IMR-90 (cell line): Measurements from ENCODE around the gene ABCA2. TPM values are rescaled to one million over a fixed set of nuclear protein-coding genes. Genes with fewer than 3 reads are reported as not detected.

Experiments used
- ATAC-seq: fragments of 200-7000 bp; cut with Tn5 transposase; 2 replicates; pipeline ENCODE4 v1.9.1; 2020; ENCODE audit warnings: low read depth, mild to moderate bottlenecking, moderate library complexity
- BruUV-seq: library from RNA; stranded (reverse); fragments of 400-500 nt; replicated peaks from 2 replicates; lab custom pipeline; 2021; lab: Mats Ljungman, UMichigan
- CTCF ChIA-PET: fragments of 300-600 bp; formaldehyde crosslinking; extraction: SDS; loops from one replicate; lab custom pipeline; 2021; ENCODE audit warnings: antibody characterized with exemption; lab: Yijun Ruan, JAX
- POLR2A ChIA-PET: fragments of 300-600 bp; sonication (Branson Sonifier 250); formaldehyde crosslinking; loops from one replicate; lab custom pipeline; 2022; ENCODE audit warnings: antibody characterized with exemption; ENCODE audit not compliant: unreplicated experiment; lab: Charles Lee
- DNase-seq: peaks from one replicate; pipeline ENCODE4 v3.0.0; 2013
- H2AFZ ChIP-seq: replicated peaks from 2 replicates; pipeline ENCODE3; 2013; ENCODE audit warnings: low read length, mild to moderate bottlenecking; ENCODE audit not compliant: poor library complexity
- H2AK5ac ChIP-seq: 2 replicates; pipeline ENCODE4 v1.6.1; 2013; ENCODE audit warnings: low read depth, low read length, inconsistent platforms
- H2AK9ac ChIP-seq: replicated peaks from 2 replicates; pipeline ENCODE3; 2013; ENCODE audit warnings: mild to moderate bottlenecking, low read depth, low read length, moderate library complexity; ENCODE audit not compliant: poor library complexity
- H2BK120ac ChIP-seq: 2 replicates; pipeline ENCODE4 v1.6.1; 2013; ENCODE audit warnings: low read depth, low read length, inconsistent platforms
- H2BK15ac ChIP-seq: 3 replicates; pipeline ENCODE4 v1.6.1; 2013; ENCODE audit warnings: low read depth, low read length, inconsistent platforms
- H2BK20ac ChIP-seq: 2 replicates; pipeline ENCODE4 v1.6.1; 2013; ENCODE audit warnings: low read depth, mild to moderate bottlenecking, inconsistent platforms, low read length, moderate library complexity
- H2BK5ac ChIP-seq: 2 replicates; pipeline ENCODE4 v1.6.1; 2013; ENCODE audit warnings: mild to moderate bottlenecking, low read depth, low read length, inconsistent platforms; ENCODE audit not compliant: poor library complexity, severe bottlenecking
- H3K14ac ChIP-seq: replicated peaks from 2 replicates; pipeline ENCODE4 v1.6.1; 2013; ENCODE audit warnings: low read depth, low read length, inconsistent platforms
- H3K18ac ChIP-seq: 2 replicates; pipeline ENCODE4 v1.6.1; 2013; ENCODE audit warnings: low read depth, low read length, control low read depth
- H3K23ac ChIP-seq: 2 replicates; pipeline ENCODE4 v1.6.1; 2013; ENCODE audit warnings: low read depth, low read length, inconsistent platforms
- H3K27ac ChIP-seq: 2 replicates; pipeline ENCODE4 v1.5.1; 2013; ENCODE audit warnings: mild to moderate bottlenecking, control low read depth, low read length; ENCODE audit not compliant: insufficient read depth
- H3K27me3 ChIP-seq: 2 replicates; pipeline ENCODE4 v1.6.1; 2013; ENCODE audit warnings: low read length; ENCODE audit not compliant: control insufficient read depth, insufficient read depth
- H3K36me3 ChIP-seq: 2 replicates; pipeline ENCODE4 v1.6.1; 2013; ENCODE audit warnings: low read length, mixed read lengths; ENCODE audit not compliant: control insufficient read depth, insufficient read depth
- H3K4ac ChIP-seq: 2 replicates; pipeline ENCODE4 v1.6.1; 2013; ENCODE audit warnings: low read depth, low read length, inconsistent platforms
- H3K4me1 ChIP-seq: 2 replicates; pipeline ENCODE4 v1.6.1; 2013; ENCODE audit warnings: low read length, mixed read lengths; ENCODE audit not compliant: control insufficient read depth, insufficient read depth
- H3K4me2 ChIP-seq: 2 replicates; pipeline ENCODE4 v1.6.1; 2013; ENCODE audit warnings: low read depth, mild to moderate bottlenecking, control low read depth, low read length, moderate library complexity
- H3K4me3 ChIP-seq: 2 replicates; pipeline ENCODE4 v1.5.1; 2013; ENCODE audit warnings: low read depth, mild to moderate bottlenecking, control low read depth, low read length, moderate library complexity; ENCODE audit not compliant: insufficient read depth
- H3K56ac ChIP-seq: 2 replicates; pipeline ENCODE4 v1.6.1; 2013; ENCODE audit warnings: low read length, inconsistent platforms; ENCODE audit not compliant: insufficient read depth; ENCODE audit errors: extremely low read depth
- H3K79me1 ChIP-seq, 2 experiments: 2 replicates each; pipeline ENCODE4 v1.6.1; 2013; ENCODE audit warnings: low read length in 2 of 2, inconsistent platforms in 1 of 2, low read depth in 1 of 2
- H3K9ac ChIP-seq: 2 replicates; pipeline ENCODE4 v1.6.1; 2013; ENCODE audit warnings: low read depth, low read length, control low read depth
- H3K9me1 ChIP-seq: 2 replicates; pipeline ENCODE4 v1.6.1; 2013; ENCODE audit warnings: low read length, inconsistent platforms; ENCODE audit not compliant: insufficient read depth
- H3K9me3 ChIP-seq: 2 replicates; pipeline ENCODE4 v1.6.1; 2013; ENCODE audit warnings: low read length; ENCODE audit not compliant: control insufficient read depth, insufficient read depth
- H4K20me1 ChIP-seq: 2 replicates; pipeline ENCODE4 v1.6.1; 2013; ENCODE audit warnings: low read length, inconsistent platforms; ENCODE audit not compliant: insufficient read depth
- H4K5ac ChIP-seq: 2 replicates; pipeline ENCODE4 v1.6.1; 2013; ENCODE audit warnings: mild to moderate bottlenecking, low read depth, low read length, control low read depth
- H4K8ac ChIP-seq, 2 experiments: 2 replicates each; pipeline ENCODE4 v1.6.1; 2013; ENCODE audit warnings: low read depth in 2 of 2, low read length in 2 of 2, control low read depth in 1 of 2, inconsistent platforms in 1 of 2
- H4K91ac ChIP-seq: 2 replicates; pipeline ENCODE4 v1.6.1; 2013; ENCODE audit warnings: low read depth, low read length, inconsistent platforms; ENCODE audit not compliant: insufficient read depth
- BHLHE40 ChIP-seq: fragments of 150-350 bp; IDR thresholded peaks from 2 replicates; pipeline ENCODE4 v1.6.1; 2016; ENCODE audit warnings: mild to moderate bottlenecking, low read depth, low read length
- CEBPB ChIP-seq: IDR thresholded peaks from 2 replicates; pipeline ENCODE4 v1.6.1; 2012; ENCODE audit warnings: low read depth, low read length, improper control_type of control experiment
- CHD1 ChIP-seq: IDR thresholded peaks from 2 replicates; pipeline ENCODE4 v1.6.1; 2012; ENCODE audit warnings: low read depth, low read length, improper control_type of control experiment
- FOS ChIP-seq: fragments of 150-350 bp; IDR thresholded peaks from 2 replicates; pipeline ENCODE4 v1.6.1; 2016; ENCODE audit warnings: low read depth, low read length
- MAFK ChIP-seq: IDR thresholded peaks from 2 replicates; pipeline ENCODE4 v1.6.1; 2012; ENCODE audit warnings: low read depth, low read length, improper control_type of control experiment
- MAZ ChIP-seq: IDR thresholded peaks from 2 replicates; pipeline ENCODE4 v1.6.1; 2012; ENCODE audit warnings: low read depth, mild to moderate bottlenecking, low read length, improper control_type of control experiment, moderate library complexity, borderline replicate concordance
- MXI1 ChIP-seq: IDR thresholded peaks from 2 replicates; pipeline ENCODE4 v1.6.1; 2012; ENCODE audit warnings: low read depth, mild to moderate bottlenecking, low read length, moderate library complexity, borderline replicate concordance
- NFE2L2 ChIP-seq: fragments of 150-350 bp; IDR thresholded peaks from 2 replicates; pipeline ENCODE4 v1.6.1; 2016; ENCODE audit warnings: low read depth, mild to moderate bottlenecking, low read length
- POLR2A ChIP-seq: IDR thresholded peaks from 2 replicates; pipeline ENCODE4 v1.6.1; 2012; ENCODE audit warnings: mild to moderate bottlenecking, low read depth, low read length
- RAD21 ChIP-seq: IDR thresholded peaks from 2 replicates; pipeline ENCODE4 v1.6.1; 2012; ENCODE audit warnings: low read length, improper control_type of control experiment
- RCOR1 ChIP-seq: IDR thresholded peaks from 2 replicates; pipeline ENCODE4 v1.6.1; 2012; ENCODE audit warnings: mild to moderate bottlenecking, low read length, improper control_type of control experiment; ENCODE audit not compliant: insufficient replicate concordance
- RFX5 ChIP-seq: IDR thresholded peaks from 2 replicates; pipeline ENCODE4 v1.8.0; 2012; ENCODE audit warnings: low read depth, mild to moderate bottlenecking, low read length, moderate library complexity
- SMC3 ChIP-seq: fragments of 150-350 bp; IDR thresholded peaks from 2 replicates; pipeline ENCODE4 v1.6.1; 2016; ENCODE audit warnings: low read depth, mild to moderate bottlenecking, antibody characterized with exemption, low read length, moderate library complexity
- WGBS, 2 experiments: methylation state at CpG; one replicate each; pipeline versions ENCODE4 v1.1.5 to v1.1.7; 2013; ENCODE audit warnings: missing lambda C conversion rate in 2 of 2; ENCODE audit not compliant: insufficient read length in 1 of 2; ENCODE audit errors: extremely low coverage in 2 of 2; 5-methylcytosine and 5-hydroxymethylcytosine counted together
- dilution Hi-C: fragments of 300-500 bp; cut with HindIII; formaldehyde crosslinking; loops from one replicate; pipeline ENCODE4 v1.14.3; 2018; ENCODE audit warnings: low sequenced_read_pairs; ENCODE audit not compliant: unreplicated experiment
- in situ Hi-C: fragments of 300-500 bp; cut with MboI; formaldehyde crosslinking; loops from 3 replicates; pipeline ENCODE4 v1.14.3; 2019; ENCODE audit warnings: low sequenced_read_pairs, inconsistent platforms, mixed read lengths
- intact Hi-C: fragments of 100-400 bp; cut with micrococcal nuclease; formaldehyde crosslinking; loops from 2 replicates; pipeline ENCODE4 v1.10.0; 2022
- polyA plus RNA-seq, 3 experiments: library from polyadenylated mRNA; depleted of rRNA; stranded (reverse); fragments of >200 nt; gene quantifications; 2 replicates each; pipeline ENCODE4 v1.2.3, GENCODE V29; 2012; ENCODE audit warnings: low replicate concordance in 1 of 3
- total RNA-seq: library from RNA; depleted of rRNA; stranded (reverse); fragments of >200 nt; gene quantifications from 2 replicates; pipeline ENCODE4 v1.2.3, GENCODE V29; 2012
- TF ChIP-seq, protein P1 (sequence below): conservative IDR thresholded peaks from 2 replicates; pipeline ENCODE4 v1.5.1; 2012; ENCODE audit warnings: mild to moderate bottlenecking, low read depth, low read length, improper control_type of control experiment
- TF ChIP-seq, protein P2 (sequence below): fragments of 150-350 bp; IDR thresholded peaks from 2 replicates; pipeline ENCODE4 v1.6.1; 2017; ENCODE audit warnings: mild to moderate bottlenecking, antibody characterized with exemption, low read length, low read depth
- TF ChIP-seq, protein P3 (sequence below): fragments of 150-350 bp; IDR thresholded peaks from 2 replicates; pipeline ENCODE4 v1.6.1; 2016; ENCODE audit warnings: low read depth, mild to moderate bottlenecking, low read length, moderate library complexity, borderline replicate concordance

Gene ABCA2
- total and polyA plus RNA-seq, 2 of the 4 experiments (the other 2 are of a cell fraction): 3.8 to 46.0 TPM

DNA sequence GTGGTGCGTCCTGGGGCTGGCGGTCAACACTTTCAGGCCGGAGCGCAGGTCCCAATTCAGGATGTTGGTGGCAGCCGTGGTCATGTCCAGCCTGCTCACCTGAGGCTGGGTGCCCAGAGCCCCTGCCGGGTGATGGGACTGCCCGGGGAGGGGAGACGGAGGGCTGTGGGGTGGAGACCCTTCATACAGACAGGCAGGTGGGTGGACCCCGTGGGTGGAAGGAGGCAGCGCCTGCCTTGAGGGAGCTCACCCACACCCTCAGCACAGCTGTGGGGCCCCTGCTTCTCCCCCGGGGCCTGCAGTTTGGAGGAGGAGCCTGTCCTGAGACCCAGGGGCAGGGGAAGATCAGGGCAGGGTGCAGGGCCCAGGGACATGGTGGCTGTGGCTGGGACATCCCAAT, 57.7 kb downstream of the ABCA2 start:
- in situ Hi-C loops (no loop called here), intact Hi-C loops (no loop called here), dilution Hi-C loops (no loop called here)
- no peaks in the 10 kb centered on the region for H3K79me1 ChIP-seq
- no peak overlapping the region for H2AK9ac ChIP-seq
- POLR2A ChIA-PET: no interaction called here
- no peaks in the 10 kb centered on the region for H3K9me1 ChIP-seq
- no peak overlapping the region for H3K9ac ChIP-seq
- H2BK120ac ChIP-seq: no peak overlapping the region
- CTCF ChIA-PET: no interaction called here
- no peak overlapping the region for H4K91ac ChIP-seq
- no peak overlapping the region for H4K5ac ChIP-seq
- H3K4me2 ChIP-seq: no peak overlapping the region
- BruUV-seq: no TSS peak
- no peak overlapping the region for H3K18ac ChIP-seq
- no peak overlapping the region for H3K27ac ChIP-seq
- no peak overlapping the region for H3K23ac ChIP-seq
- H3K4me3 ChIP-seq: no peak overlapping the region
- no peak overlapping the region for H3K56ac ChIP-seq
- H3K14ac ChIP-seq: no peak overlapping the region
- H4K20me1 ChIP-seq: no peaks in the 10 kb centered on the region
- no peak for ATAC-seq
- DNase-seq: no peak
- H3K9me3 ChIP-seq: no peaks in the 10 kb centered on the region
- H3K27me3 ChIP-seq: peaks cover 19% of the 10 kb centered on the region
- H4K8ac ChIP-seq: no peak overlapping the region
- no peak overlapping the region for H3K4ac ChIP-seq
- H2BK15ac ChIP-seq: no peak overlapping the region
- no CpG with 5 or more reads among the region's 11 CpGs for whole genome bisulfite sequencing, 2 experiments
- no peak overlapping the region for H2AFZ ChIP-seq
- no peak overlapping the region for H2BK20ac ChIP-seq
- TF ChIP-seq, protein P1, sequence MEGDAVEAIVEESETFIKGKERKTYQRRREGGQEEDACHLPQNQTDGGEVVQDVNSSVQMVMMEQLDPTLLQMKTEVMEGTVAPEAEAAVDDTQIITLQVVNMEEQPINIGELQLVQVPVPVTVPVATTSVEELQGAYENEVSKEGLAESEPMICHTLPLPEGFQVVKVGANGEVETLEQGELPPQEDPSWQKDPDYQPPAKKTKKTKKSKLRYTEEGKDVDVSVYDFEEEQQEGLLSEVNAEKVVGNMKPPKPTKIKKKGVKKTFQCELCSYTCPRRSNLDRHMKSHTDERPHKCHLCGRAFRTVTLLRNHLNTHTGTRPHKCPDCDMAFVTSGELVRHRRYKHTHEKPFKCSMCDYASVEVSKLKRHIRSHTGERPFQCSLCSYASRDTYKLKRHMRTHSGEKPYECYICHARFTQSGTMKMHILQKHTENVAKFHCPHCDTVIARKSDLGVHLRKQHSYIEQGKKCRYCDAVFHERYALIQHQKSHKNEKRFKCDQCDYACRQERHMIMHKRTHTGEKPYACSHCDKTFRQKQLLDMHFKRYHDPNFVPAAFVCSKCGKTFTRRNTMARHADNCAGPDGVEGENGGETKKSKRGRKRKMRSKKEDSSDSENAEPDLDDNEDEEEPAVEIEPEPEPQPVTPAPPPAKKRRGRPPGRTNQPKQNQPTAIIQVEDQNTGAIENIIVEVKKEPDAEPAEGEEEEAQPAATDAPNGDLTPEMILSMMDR: no peak
- TF ChIP-seq MXI1: no peak
- TF ChIP-seq RCOR1: no peak
- TF ChIP-seq CHD1: no peak
- TF ChIP-seq, protein P2, sequence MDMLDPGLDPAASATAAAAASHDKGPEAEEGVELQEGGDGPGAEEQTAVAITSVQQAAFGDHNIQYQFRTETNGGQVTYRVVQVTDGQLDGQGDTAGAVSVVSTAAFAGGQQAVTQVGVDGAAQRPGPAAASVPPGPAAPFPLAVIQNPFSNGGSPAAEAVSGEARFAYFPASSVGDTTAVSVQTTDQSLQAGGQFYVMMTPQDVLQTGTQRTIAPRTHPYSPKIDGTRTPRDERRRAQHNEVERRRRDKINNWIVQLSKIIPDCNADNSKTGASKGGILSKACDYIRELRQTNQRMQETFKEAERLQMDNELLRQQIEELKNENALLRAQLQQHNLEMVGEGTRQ: no peak
- TF ChIP-seq MAZ: no peak
- TF ChIP-seq SMC3: no peak
- TF ChIP-seq POLR2A: no peak
- TF ChIP-seq, protein P3, sequence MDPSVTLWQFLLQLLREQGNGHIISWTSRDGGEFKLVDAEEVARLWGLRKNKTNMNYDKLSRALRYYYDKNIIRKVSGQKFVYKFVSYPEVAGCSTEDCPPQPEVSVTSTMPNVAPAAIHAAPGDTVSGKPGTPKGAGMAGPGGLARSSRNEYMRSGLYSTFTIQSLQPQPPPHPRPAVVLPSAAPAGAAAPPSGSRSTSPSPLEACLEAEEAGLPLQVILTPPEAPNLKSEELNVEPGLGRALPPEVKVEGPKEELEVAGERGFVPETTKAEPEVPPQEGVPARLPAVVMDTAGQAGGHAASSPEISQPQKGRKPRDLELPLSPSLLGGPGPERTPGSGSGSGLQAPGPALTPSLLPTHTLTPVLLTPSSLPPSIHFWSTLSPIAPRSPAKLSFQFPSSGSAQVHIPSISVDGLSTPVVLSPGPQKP: no peak
- TF ChIP-seq MAFK: no peak
- TF ChIP-seq FOS: no peak
- TF ChIP-seq CEBPB: no peak
- no peak for TF ChIP-seq RAD21
- no peak for TF ChIP-seq BHLHE40
- no peak for TF ChIP-seq RFX5
- no peak for TF ChIP-seq NFE2L2
- H2BK5ac ChIP-seq: no peak overlapping the region
- H3K36me3 ChIP-seq: no peaks in the 10 kb centered on the region
- no peak overlapping the region for H2AK5ac ChIP-seq
- H3K4me1 ChIP-seq: no peaks in the 10 kb centered on the region
